Astrocyte of the spinal cord (primary cell): ENCODE data around the gene TMED10.
A peak's percentile ranks its signal among the peaks of the same experiment; 100 is the strongest.

Experiments used
- DNase-seq: peaks from one replicate; pipeline ENCODE4 v3.0.0; 2011; ENCODE audit warnings: low read depth, low spot score
- H3K4me3 ChIP-seq: 2 replicates; pipeline ENCODE4 v1.5.1; 2011; ENCODE audit warnings: low read depth, mild to moderate bottlenecking, low read length, moderate library complexity
- CTCF ChIP-seq: IDR thresholded peaks from 2 replicates; pipeline ENCODE4 v1.5.1; 2012; ENCODE audit warnings: low read depth, mild to moderate bottlenecking, low read length, inconsistent platforms
- in situ Hi-C: cut with HindIII; loops from 2 replicates; pipeline ENCODE4 v1.10.0; 2017; ENCODE audit warnings: low sequenced_read_pairs

Gene TMED10

GRCh38 chr14:75150150-75150549 lies 26.3 kb downstream of the TMED10 start:
- H3K4me3 ChIP-seq: no peak overlapping the region
- TF ChIP-seq CTCF: no peak
- in situ Hi-C loops: no loop called here
- no peak for DNase-seq

- H3K4me3 ChIP-seq: no peak overlapping the region
- TF ChIP-seq CTCF: peak; percentile 68
- peak; percentile 89 for DNase-seq
- in situ Hi-C loops: no loop called here
Observed at GRCh38 chr14:75147423-75148071, 28.9 kb downstream of the TMED10 start.

- DNase-seq: no peak
- no peak for TF ChIP-seq CTCF
- no peak overlapping the region for H3K4me3 ChIP-seq
- in situ Hi-C loops: no loop called here
Observed at GRCh38 chr14:75144944-75145343, 31.5 kb downstream of the TMED10 start.

- TF ChIP-seq CTCF: no peak
- in situ Hi-C loops: no loop called here
- no peak overlapping the region for H3K4me3 ChIP-seq
- no peak for DNase-seq
Observed at GRCh38 chr14:75143761-75144527, 32.5 kb downstream of the TMED10 start.

GRCh38 chr14:75142494-75142893 lies 33.9 kb downstream of the TMED10 start:
- no peak for DNase-seq
- no peak for TF ChIP-seq CTCF
- H3K4me3 ChIP-seq: no peak overlapping the region
- in situ Hi-C loops: no loop called here

- H3K4me3 ChIP-seq: no peak overlapping the region
- in situ Hi-C loops: no loop called here
- TF ChIP-seq CTCF: peak; percentile 53
- DNase-seq: peak; percentile 50
Observed at GRCh38 chr14:75141967-75142366, 34.4 kb downstream of the TMED10 start.
